ENCODE data around the gene ZNF862.

DNA sequence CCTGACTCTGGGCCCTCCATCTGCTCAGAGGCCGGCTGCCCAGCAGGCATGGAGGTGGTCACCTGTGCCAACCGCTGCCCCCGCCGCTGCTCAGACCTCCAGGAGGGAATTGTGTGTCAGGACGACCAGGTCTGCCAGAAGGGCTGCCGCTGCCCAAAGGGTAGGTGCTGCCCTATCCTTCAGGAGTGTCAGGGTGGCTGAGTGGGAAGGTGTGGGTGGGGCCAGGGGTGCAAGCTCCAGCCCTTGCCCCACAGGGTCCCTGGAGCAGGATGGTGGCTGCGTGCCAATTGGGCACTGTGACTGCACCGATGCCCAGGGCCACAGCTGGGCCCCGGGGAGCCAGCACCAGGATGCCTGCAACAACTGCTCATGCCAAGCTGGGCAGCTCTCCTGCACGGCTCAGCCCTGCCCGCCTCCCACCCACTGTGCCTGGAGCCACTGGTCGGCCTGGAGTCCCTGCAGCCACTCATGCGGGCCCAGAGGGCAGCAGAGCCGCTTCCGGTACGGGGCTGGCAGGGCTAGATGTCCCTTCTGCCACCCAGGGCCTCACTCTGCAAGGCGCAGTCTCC is 17.5 kb upstream of the ZNF862 start:
- no peak for TF ChIP-seq POLR2A (IDR thresholded peaks at IDR 0.05)
- TF ChIP-seq, protein P1, sequence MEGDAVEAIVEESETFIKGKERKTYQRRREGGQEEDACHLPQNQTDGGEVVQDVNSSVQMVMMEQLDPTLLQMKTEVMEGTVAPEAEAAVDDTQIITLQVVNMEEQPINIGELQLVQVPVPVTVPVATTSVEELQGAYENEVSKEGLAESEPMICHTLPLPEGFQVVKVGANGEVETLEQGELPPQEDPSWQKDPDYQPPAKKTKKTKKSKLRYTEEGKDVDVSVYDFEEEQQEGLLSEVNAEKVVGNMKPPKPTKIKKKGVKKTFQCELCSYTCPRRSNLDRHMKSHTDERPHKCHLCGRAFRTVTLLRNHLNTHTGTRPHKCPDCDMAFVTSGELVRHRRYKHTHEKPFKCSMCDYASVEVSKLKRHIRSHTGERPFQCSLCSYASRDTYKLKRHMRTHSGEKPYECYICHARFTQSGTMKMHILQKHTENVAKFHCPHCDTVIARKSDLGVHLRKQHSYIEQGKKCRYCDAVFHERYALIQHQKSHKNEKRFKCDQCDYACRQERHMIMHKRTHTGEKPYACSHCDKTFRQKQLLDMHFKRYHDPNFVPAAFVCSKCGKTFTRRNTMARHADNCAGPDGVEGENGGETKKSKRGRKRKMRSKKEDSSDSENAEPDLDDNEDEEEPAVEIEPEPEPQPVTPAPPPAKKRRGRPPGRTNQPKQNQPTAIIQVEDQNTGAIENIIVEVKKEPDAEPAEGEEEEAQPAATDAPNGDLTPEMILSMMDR (IDR thresholded peaks at IDR 0.05), result no peak

Data from stomach (tissue), 4 donors.